Activated CD4-positive, alpha-beta T cell treated with anti-CD3 and anti-CD28 coated beads, Interleukin-10, Interleukin-2, amounts not matched to agents 100 ng/mL and 50 ng/mL, durations not matched to agents 16 hours and 8 hours (primary cell): Measurements from ENCODE around the gene SERHL2.
"Not testable (repeated sequence)": the region's sequence is repeated elsewhere in the genome, so short reads cannot be mapped to it uniquely, and the experiment has no call there.

Source experiments
- DNase-seq: peaks from one replicate; pipeline ENCODE4 v3.0.0-alpha.2; 2020

SERHL2 gene

GRCh38 chr22:42610186-42610585, 56.4 kb downstream of the SERHL2 start:
- DNase-seq = no peak

- DNase-seq = no peak
These were observed 57.3 kb downstream of the SERHL2 start for GRCh38 chr22:42611051-42611450.

- no peak for DNase-seq
These were observed 58.6 kb downstream of the SERHL2 start for GRCh38 chr22:42612336-42612735.

DNA sequence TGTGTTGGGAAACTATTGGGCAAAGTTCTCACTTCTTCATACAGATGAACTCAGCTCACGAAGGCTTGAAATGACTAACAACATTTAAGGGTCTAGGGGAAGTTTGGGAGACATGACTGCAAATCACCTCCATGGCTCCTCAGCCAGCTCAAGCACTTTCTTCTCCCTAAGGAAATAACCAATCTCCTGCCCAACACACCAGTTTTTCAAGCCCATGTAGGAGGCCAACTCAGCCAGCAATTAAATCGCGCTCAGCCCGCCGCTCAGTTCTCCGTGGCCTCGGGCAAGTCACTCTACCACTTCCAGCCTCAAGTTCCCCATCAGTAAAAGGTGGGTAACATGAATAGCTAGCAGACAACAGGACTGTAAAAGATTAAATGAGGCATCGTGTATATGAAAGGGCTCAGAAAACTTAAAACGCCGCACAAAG, 60.1 kb downstream of the SERHL2 start:
- DNase-seq = peak; percentile 45

- peak; percentile 99 for DNase-seq
These were observed 60.7 kb downstream of the SERHL2 start, which contains the start of gene POLDIP3 for GRCh38 chr22:42614312-42615091. POLDIP3 (minus strand) TSS chr22:42614883; CDS start chr22:42614857, 26 bp downstream.

DNA sequence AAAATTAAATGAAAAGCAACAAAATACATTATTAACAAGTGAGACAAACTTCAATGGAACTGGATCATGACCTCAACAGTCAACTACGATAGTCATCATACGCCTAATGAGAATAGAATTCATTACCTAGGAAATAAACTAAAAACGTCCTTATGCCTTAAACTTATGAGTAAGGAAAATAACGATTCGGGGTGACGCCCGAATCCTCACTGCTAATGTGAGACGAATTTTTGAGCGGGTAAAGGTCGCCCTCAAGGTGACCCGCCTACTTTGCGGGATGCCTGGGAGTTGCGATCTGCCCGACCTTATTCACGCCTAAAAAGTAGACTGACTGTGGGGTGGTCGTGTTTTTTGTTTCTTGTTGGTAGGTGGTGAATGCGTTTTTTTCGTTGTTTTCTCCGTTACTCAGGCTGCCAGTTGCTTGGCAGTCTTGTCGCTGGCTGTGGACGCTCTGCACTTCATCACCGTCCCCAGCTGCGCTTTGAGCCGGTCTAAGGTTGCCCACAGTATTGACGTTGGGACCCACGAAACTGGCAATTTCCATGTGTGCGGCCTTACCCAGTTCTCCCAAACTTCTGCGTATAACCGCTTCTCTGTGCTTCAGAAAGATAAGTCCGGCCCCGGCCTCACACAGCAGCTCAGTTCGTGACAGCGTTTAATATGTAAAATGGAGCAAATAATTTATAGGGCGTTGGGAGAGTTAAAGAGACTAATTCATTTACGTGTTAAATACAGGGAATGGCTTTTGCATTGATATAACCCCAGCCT, 61.5 kb downstream of the SERHL2 start:
- DNase-seq = peak; percentile 98

GRCh38 chr22:42615860-42616175, 62.1 kb downstream of the SERHL2 start:
- DNase-seq = not testable (repeated sequence)

GRCh38 chr22:42617155-42617983, 63.6 kb downstream of the SERHL2 start:
- DNase-seq = no peak

DNA sequence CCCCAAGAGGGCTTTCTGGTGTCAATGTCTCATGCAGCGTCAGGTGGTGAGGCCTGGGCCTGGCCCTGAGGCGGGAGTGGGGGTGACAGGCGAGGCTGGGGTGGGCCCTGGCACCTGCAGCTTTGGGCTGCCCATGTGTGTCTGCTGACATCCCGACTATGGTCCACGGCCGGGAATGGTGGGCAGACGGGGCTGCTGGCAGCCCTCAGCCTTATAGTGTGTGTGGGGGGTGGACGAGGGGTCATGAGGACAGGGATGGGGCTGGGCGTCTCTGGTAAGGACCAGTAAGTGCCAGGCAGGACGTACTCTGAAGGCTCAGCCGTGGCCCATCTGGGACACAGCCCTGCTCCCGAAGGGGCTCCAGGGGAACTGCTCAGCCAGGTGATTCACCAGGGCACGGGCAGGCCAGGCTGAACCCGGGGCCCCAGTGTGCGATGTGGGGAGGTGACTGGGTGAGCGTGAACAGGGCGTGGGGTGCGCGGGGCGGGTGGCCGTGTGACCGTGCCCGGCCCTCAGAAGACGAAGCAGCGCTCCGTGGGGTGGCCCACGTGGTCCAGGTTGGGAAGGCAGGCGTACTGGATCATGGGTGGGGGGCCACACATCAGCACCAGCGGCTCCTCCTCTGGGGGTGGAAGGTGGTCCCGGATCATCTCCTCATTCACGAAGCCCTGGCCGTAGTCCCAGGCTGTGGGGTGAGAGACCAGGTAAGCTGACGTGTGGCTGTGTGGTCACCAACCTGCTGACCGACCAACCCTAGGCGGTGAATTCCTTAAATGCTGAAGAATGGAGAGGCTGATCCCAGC, 65.7 kb downstream of the SERHL2 start:
- DNase-seq = no peak

- no peak for DNase-seq
These were observed 66.3 kb downstream of the SERHL2 start for GRCh38 chr22:42620084-42620483.

- peak; percentile 61 for DNase-seq
These were observed 67.8 kb downstream of the SERHL2 start for GRCh38 chr22:42621505-42622002.

GRCh38 chr22:42622061-42622710, 68.4 kb downstream of the SERHL2 start:
- DNase-seq = no peak

- DNase-seq = no peak
These were observed 69.6 kb downstream of the SERHL2 start for GRCh38 chr22:42623301-42623751.
